Measurements from ENCODE around the gene NFE2L1. TPM values are rescaled to one million over a fixed set of nuclear protein-coding genes. Genes with fewer than 3 reads are reported as not detected.

The NFE2L1 gene
- total RNA-seq, 1 experiment from 2014 or later, result 135 TPM

- Histone ChIP-seq H3K27ac (ENCODE audit: low read depth, low read length) (peak within 1 kb of the TSS; percentile 95), H2AFZ (ENCODE audit: low read depth, low read length, poor library complexity, severe bottlenecking) (peak within 1 kb of the TSS; percentile 17), H3K9ac (ENCODE audit: low read length) (peak within 1 kb of the TSS; percentile 80), H3K4me2 (ENCODE audit: low read length) (peak within 1 kb of the TSS; percentile 79), H3K4me3 (replicated peaks in 1 of 2; ENCODE audit: low read depth in 1 of 2, low read length in 2 of 2) (peak within 1 kb of the TSS; percentile 93 to 94), H3K9me3 (ENCODE audit: control insufficient read depth in 1 of 2, insufficient read depth in 1 of 2, low read depth in 1 of 2, low read length in 2 of 2) (peaks cover 0 to 4% of the 10 kb centered on the region in 2 experiments; a peak in 1 of 4 replicates), H3K4me1 (ENCODE audit: control insufficient read depth in 1 of 2, insufficient read depth in 2 of 2, low read length in 2 of 2) (peaks cover 10 to 29% of the 10 kb centered on the region in 2 experiments), H3K36me3 (ENCODE audit: control insufficient read depth in 1 of 2, insufficient read depth in 2 of 2, low read length in 2 of 2) (peaks cover 3 to 4% of the 10 kb centered on the region in 2 experiments; a peak in 2 of 4 replicates), H3K27me3 (ENCODE audit: insufficient read depth, low read length) (no peaks in the 10 kb centered on the region), H4K20me1 (ENCODE audit: insufficient read depth) (peaks cover 6% of the 10 kb centered on the region; the same call in 1 of the 2 replicates), H3K9me2 (ENCODE audit: insufficient read depth) (no peaks in the 10 kb centered on the region), H3K79me2 (ENCODE audit: insufficient read depth, low read length) (peaks cover 51% of the 10 kb centered on the region)
- no TSS peak for BruUV-seq (replicated peaks)
- ChIA-PET CTCF (interaction anchor here (0.7 to 4.2 kb wide), 5 partner anchors 18 to 1051 kb away, joined by 3 to 23 read pairs (median 4); no protein-coding TSS in a partner anchor), RAD21 (ENCODE audit: low non-redundant PET in 1 of 2, low total read pairs in 2 of 2, uncharacterized antibody in 2 of 2, unreplicated experiment in 2 of 2) (no interaction called here), POLR2A (interaction anchor here (0.6 to 2.9 kb wide), 6 partner anchors 11 to 489 kb away, joined by 4 to 15 read pairs (median 5); partner anchors contain the start of genes CDK5RAP3, HOXB3 and NFE2L1)
- intact Hi-C loops (cut with micrococcal nuclease), result no loop called here
- peak; percentile 94 for DNase-seq (ENCODE audit: low read depth, low spot score)
- ATAC-seq, result peak; percentile 92
- no peak for TF ChIP-seq SP1 (IDR thresholded peaks at IDR 0.05; ENCODE audit: low read depth)
- no peak for TF ChIP-seq SRF (IDR thresholded peaks at IDR 0.05; ENCODE audit: low read depth)
- peak; percentile 83 for TF ChIP-seq POLR2AphosphoS5 (IDR thresholded peaks at IDR 0.05; ENCODE audit: low read depth, low read length)
- TF ChIP-seq FOSL1 (IDR thresholded peaks at IDR 0.05; ENCODE audit: low read depth), result no peak
- TF ChIP-seq ELF1 (IDR thresholded peaks at IDR 0.05; ENCODE audit: borderline replicate concordance, low read depth), result no peak
- TF ChIP-seq EGR1 (IDR thresholded peaks at IDR 0.05; ENCODE audit: low read depth), result no peak
- no peak for TF ChIP-seq JUND (IDR thresholded peaks at IDR 0.05)
- no peak for TF ChIP-seq ZNF274 (IDR thresholded peaks at IDR 0.05; ENCODE audit: low read depth, low read length)
- TF ChIP-seq CTCF (IDR thresholded peaks at IDR 0.05 in 2 of 3, conservative IDR thresholded peaks at IDR 0.05 in 1 of 3; ENCODE audit: borderline replicate concordance in 1 of 3, insufficient read depth in 1 of 3, low read depth in 2 of 3, low read length in 2 of 3), result no peak
- no peak for TF ChIP-seq EZH2phosphoT487 (IDR thresholded peaks at IDR 0.05; ENCODE audit: borderline replicate concordance)
- TF ChIP-seq YY1 (IDR thresholded peaks at IDR 0.05; ENCODE audit: extremely low read depth, insufficient replicate concordance, low read depth, low read length), result peak; percentile 77
- peak; percentile 86; the same call in 1 of the 2 replicates for TF ChIP-seq CBX3 (IDR thresholded peaks at IDR 0.05; ENCODE audit: low read depth)
- peak; percentile 55 for TF ChIP-seq SIN3A (IDR thresholded peaks at IDR 0.05; ENCODE audit: low read depth)
- TF ChIP-seq MAX (IDR thresholded peaks at IDR 0.05), result peak; percentile 78
- peak; percentile 88; the same call in 1 of the 2 replicates for TF ChIP-seq ZFX (IDR thresholded peaks at IDR 0.05)
- TF ChIP-seq RAD21 (IDR thresholded peaks at IDR 0.05; ENCODE audit: low read depth), result no peak
- no peak for TF ChIP-seq EZH2 (IDR thresholded peaks at IDR 0.05)
- no peak for TF ChIP-seq ZBTB33 (IDR thresholded peaks at IDR 0.05; ENCODE audit: extremely low read depth, insufficient replicate concordance, low read length)
- TF ChIP-seq TCF7L2 (IDR thresholded peaks at IDR 0.05; ENCODE audit: borderline replicate concordance, extremely low read depth, insufficient read depth, insufficient read length), result peak; percentile 46
- TF ChIP-seq POLR2A (IDR thresholded peaks at IDR 0.05; ENCODE audit: borderline replicate concordance, extremely low read depth, insufficient read depth, insufficient read length), result peak; percentile 67
- no peak for TF ChIP-seq ATF3 (IDR thresholded peaks at IDR 0.05)
Observed at GRCh38 chr17:48101012-48101720, 53.0 kb downstream of the NFE2L1 start, which contains the start of gene CBX1. Gene CBX1 (minus strand): TSS chr17:48101478. CDS start chr17:48077004, 24,474 bp downstream.

Measured in HCT116 (cell line).